Stimulated activated memory B cell treated with anti-CD40 and anti-IgM and Interleukin-4, amounts not matched to agents 10 μg/mL and 1 μg/mL and 100 μg/mL, for 72 hours (primary cell): Measurements from ENCODE around the gene SLC2A1.
A peak's percentile ranks its signal among the peaks of the same experiment; 100 is the strongest.
"Not testable (repeated sequence)": the region's sequence is repeated elsewhere in the genome, so short reads cannot be mapped to it uniquely, and the experiment has no call there.

Source experiments
- ATAC-seq: fragments of 150-1000 bp; cut with Tn5 transposase; 2 replicates; pipeline ENCODE4 v1.10.0; 2021
- H3K27ac Mint-ChIP-seq: one replicate; pipeline ENCODE4 v1.8.0; 2022; ENCODE audit warnings: mild to moderate bottlenecking, mixed read lengths
- H3K27me3 Mint-ChIP-seq: one replicate; pipeline ENCODE4 v1.8.0; 2022; ENCODE audit warnings: mixed read lengths
- H3K36me3 Mint-ChIP-seq: one replicate; pipeline ENCODE4 v1.8.0; 2022; ENCODE audit warnings: mixed read lengths
- H3K4me1 Mint-ChIP-seq: one replicate; pipeline ENCODE4 v1.8.0; 2022; ENCODE audit warnings: mixed read lengths
- H3K4me3 Mint-ChIP-seq: one replicate; pipeline ENCODE4 v1.8.0; 2022; ENCODE audit warnings: mild to moderate bottlenecking, moderate library complexity, mixed read lengths
- H3K9me3 Mint-ChIP-seq: one replicate; pipeline ENCODE4 v1.8.0; 2022; ENCODE audit warnings: mixed read lengths

The SLC2A1 gene

GRCh38 chr1:42923367-42924081 is 35.1 kb downstream of the SLC2A1 start:
- H3K4me3 Mint-ChIP-seq, result peak overlapping the region; percentile 85
- no peak for ATAC-seq

DNA sequence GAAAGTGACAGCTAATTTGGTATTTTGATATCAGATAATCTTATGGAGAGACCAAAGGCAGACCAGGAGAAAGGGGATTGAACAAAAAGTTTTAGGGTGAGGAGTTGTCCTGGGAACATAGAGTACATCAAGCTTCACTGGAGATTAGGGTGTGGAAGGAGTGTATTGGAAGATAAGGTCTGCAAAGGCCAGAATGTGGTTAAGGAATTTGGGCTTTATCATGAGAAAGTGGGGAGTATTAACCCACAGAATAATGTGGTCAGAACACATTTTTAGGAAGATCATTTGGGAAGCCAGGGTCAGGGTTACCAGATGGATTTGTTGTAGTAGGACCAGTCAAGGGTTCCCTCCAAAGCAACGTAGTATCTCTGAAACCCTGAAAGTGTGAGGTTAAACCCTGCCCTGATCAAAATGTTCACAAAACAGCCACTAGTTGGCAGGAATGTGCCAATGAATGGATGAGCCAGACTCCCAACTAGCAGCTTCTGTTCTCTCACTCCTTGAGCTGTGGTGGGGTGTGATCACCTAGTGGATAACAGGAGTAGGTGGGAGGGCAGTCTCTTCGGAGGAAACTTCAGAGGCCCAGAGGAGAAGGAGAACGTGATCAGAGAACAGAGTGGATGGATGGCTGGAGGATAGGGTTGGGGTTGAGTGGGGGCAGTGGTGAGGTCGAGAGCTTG is 35.8 kb downstream of the SLC2A1 start:
- ATAC-seq, result peak; percentile 54
- Mint-ChIP-seq H3K4me3 (peak overlapping the region; percentile 68), H3K27me3 (no peaks in the 10 kb centered on the region), H3K36me3 (peaks cover 25% of the 10 kb centered on the region), H3K27ac (peak overlapping the region; percentile 82), H3K9me3 (no peaks in the 10 kb centered on the region), H3K4me1 (peaks cover 37% of the 10 kb centered on the region)

More at GRCh38 chr1:42923367-42924081, 35.1 kb downstream of the SLC2A1 start:
- Mint-ChIP-seq H3K27me3 (no peaks in the 10 kb centered on the region), H3K36me3 (peaks cover 32% of the 10 kb centered on the region), H3K27ac (peak overlapping the region; percentile 82), H3K9me3 (no peaks in the 10 kb centered on the region), H3K4me1 (peaks cover 44% of the 10 kb centered on the region)

GRCh38 chr1:42921769-42922168 is 36.9 kb downstream of the SLC2A1 start:
- H3K27ac Mint-ChIP-seq, result no peak overlapping the region
- H3K4me3 Mint-ChIP-seq, result no peak overlapping the region
- H3K36me3 Mint-ChIP-seq, result peaks cover 15% of the 10 kb centered on the region
- no peaks in the 10 kb centered on the region for H3K9me3 Mint-ChIP-seq
- peaks cover 27% of the 10 kb centered on the region for H3K4me1 Mint-ChIP-seq
- ATAC-seq, result no peak
- no peaks in the 10 kb centered on the region for H3K27me3 Mint-ChIP-seq

DNA sequence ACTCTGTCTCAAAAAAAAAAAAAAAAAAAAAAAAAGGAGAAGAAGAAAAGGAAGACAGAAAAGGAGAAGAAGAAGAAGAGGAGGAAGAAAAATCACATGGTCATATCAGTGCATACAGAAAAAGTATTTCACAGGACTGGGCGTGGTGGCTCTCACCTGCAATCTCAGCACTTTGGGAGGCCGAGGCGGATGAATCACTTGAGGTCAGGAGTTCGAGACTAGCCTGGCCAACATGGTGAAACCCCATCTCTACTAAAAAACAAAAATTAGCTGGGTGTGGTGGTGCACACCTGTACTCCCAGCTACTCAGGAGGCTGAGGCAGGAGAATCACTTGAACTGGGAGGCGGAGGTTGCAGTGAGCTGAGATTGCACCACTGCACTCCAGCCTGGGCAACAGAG is 39.0 kb downstream of the SLC2A1 start:
- H3K9me3 Mint-ChIP-seq, H3K27ac Mint-ChIP-seq, H3K27me3 Mint-ChIP-seq, ATAC-seq, H3K4me3 Mint-ChIP-seq, H3K36me3 Mint-ChIP-seq: not testable (repeated sequence)
- H3K4me1 Mint-ChIP-seq, result peaks cover 13% of the 10 kb centered on the region

GRCh38 chr1:42917241-42917495 is 41.5 kb downstream of the SLC2A1 start:
- Mint-ChIP-seq H3K27ac (no peak overlapping the region), H3K36me3 (peaks cover 5% of the 10 kb centered on the region), H3K4me3 (no peak overlapping the region), H3K4me1 (peaks cover 10% of the 10 kb centered on the region), H3K27me3 (no peaks in the 10 kb centered on the region), H3K9me3 (peaks cover 7% of the 10 kb centered on the region)
- ATAC-seq, result no peak

DNA sequence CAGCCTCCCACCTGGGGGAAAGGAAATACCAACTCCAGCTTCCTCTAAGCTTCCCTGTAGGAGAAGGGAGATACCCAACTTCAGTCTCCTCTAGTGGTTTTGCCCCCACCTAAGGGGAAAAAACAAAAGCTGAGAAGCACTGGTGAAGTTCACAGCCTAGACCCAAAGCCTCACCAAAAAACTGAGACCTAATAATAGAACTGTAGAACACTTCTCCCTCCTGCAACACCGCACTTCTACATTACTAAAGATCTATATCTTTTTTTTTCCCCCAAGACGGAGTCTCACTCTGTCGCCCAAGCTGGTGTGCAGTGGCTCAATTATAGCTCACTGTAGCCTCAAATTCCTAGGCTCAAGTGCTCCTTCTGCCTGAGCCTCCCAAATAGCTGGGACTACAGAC is 43.2 kb downstream of the SLC2A1 start:
- Mint-ChIP-seq H3K27ac (no peak overlapping the region), H3K27me3 (no peaks in the 10 kb centered on the region), H3K9me3 (peaks cover 7% of the 10 kb centered on the region), H3K4me3 (no peak overlapping the region), H3K36me3 (peaks cover 5% of the 10 kb centered on the region), H3K4me1 (peaks cover 10% of the 10 kb centered on the region)
- no peak for ATAC-seq

DNA sequence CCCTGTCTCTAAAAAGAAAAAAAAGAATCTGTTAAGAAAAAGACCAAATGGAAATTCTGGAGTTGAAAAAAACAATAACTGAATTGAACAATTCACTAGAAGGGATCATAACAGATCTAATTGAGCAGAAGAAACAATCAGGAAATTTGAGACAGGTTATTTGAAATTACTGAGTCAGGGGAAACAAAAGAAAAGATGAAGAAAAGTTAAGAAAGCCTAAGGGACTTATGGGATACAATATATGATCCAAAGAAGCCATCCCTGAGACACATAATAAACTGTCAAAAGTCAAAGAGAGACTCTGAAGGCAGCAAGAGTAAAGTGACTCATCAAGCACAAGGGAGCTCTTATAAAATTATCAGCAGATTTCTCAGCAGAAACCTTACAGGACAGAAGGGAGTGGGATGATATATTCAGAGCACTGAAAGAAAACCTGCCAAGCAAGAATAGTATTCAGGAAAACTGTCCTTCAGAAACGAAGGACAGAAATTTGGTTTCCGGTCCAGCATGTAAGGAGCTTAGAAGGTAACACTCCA is 44.5 kb downstream of the SLC2A1 start:
- H3K27me3 Mint-ChIP-seq, result no peaks in the 10 kb centered on the region
- peaks cover 5% of the 10 kb centered on the region for H3K36me3 Mint-ChIP-seq
- no peak overlapping the region for H3K27ac Mint-ChIP-seq
- peaks cover 10% of the 10 kb centered on the region for H3K4me1 Mint-ChIP-seq
- peaks cover 7% of the 10 kb centered on the region for H3K9me3 Mint-ChIP-seq
- H3K4me3 Mint-ChIP-seq, result no peak overlapping the region
- no peak for ATAC-seq

DNA sequence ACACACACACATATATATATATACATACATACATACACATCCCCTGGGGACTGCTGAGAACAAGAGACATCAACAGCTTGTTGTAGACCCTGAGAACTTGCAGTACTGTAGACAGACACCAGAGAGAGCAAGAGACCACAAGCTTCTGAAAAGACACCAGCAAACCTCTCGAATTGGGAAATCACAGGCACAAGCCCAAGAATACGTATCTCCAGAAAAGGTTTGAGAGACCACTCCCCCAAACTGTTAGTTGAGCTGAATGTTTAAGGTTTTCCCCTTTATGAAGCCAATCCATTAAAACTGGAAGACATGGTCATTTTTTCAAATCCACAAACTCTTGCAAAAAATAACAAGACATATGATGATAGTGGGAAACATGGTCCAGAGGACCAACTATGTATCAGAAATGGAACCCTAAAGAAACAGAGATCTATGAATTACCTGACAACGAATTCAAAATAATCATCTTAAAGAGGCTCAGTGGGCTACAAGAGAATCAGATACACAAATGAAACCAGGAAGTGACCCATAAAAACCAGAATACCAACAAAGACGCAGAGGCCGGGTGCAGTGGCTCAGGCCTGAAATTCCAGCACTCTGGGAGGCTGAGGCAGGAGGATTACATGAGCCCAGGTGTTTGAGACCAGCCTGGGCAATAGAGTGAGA is 45.1 kb downstream of the SLC2A1 start:
- no peaks in the 10 kb centered on the region for H3K27me3 Mint-ChIP-seq
- no peak overlapping the region for H3K27ac Mint-ChIP-seq
- H3K9me3 Mint-ChIP-seq, result peaks cover 7% of the 10 kb centered on the region
- H3K36me3 Mint-ChIP-seq, result peaks cover 5% of the 10 kb centered on the region
- H3K4me3 Mint-ChIP-seq, result no peak overlapping the region
- peak; percentile 83 for ATAC-seq
- H3K4me1 Mint-ChIP-seq, result peaks cover 10% of the 10 kb centered on the region

GRCh38 chr1:42910985-42911384 is 47.7 kb downstream of the SLC2A1 start:
- Mint-ChIP-seq H3K4me1 (peaks cover 10% of the 10 kb centered on the region), H3K27ac (no peak overlapping the region), H3K36me3 (peaks cover 5% of the 10 kb centered on the region), H3K9me3 (peaks cover 5% of the 10 kb centered on the region), H3K27me3 (no peaks in the 10 kb centered on the region), H3K4me3 (no peak overlapping the region)
- no peak for ATAC-seq

DNA sequence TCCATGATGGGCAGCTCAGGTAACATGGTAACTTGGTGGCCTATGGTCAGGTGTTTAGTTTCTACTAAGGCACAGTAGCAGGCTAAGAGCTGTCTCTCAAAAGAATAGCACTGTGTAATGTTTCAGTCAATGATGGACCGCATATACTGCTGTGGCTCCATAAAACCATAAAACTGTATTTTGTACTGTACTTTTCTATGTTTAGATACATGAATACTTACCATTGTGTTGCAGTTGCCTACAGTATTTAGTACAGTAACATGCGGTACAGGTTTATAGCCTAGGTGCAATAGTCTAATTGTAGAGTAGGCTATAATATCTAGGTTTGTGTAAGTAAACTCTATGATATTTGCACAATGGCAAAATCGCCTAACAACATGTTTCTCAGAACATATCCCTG is 50.6 kb downstream of the SLC2A1 start:
- Mint-ChIP-seq H3K9me3 (no peaks in the 10 kb centered on the region), H3K4me3 (no peak overlapping the region), H3K27me3 (peaks cover 4% of the 10 kb centered on the region), H3K36me3 (no peaks in the 10 kb centered on the region), H3K27ac (no peak overlapping the region), H3K4me1 (no peaks in the 10 kb centered on the region)
- no peak for ATAC-seq

- Mint-ChIP-seq H3K9me3 (peaks cover 3% of the 10 kb centered on the region), H3K36me3 (no peaks in the 10 kb centered on the region), H3K4me1 (no peaks in the 10 kb centered on the region), H3K4me3 (no peak overlapping the region), H3K27ac (no peak overlapping the region), H3K27me3 (peaks cover 31% of the 10 kb centered on the region)
- no peak for ATAC-seq
Measured at GRCh38 chr1:42904434-42904833, 54.2 kb downstream of the SLC2A1 start.

GRCh38 chr1:42899960-42900359 is 58.7 kb downstream of the SLC2A1 start:
- Mint-ChIP-seq H3K9me3 (peaks cover 24% of the 10 kb centered on the region), H3K27me3 (peaks cover 64% of the 10 kb centered on the region)
- not testable (repeated sequence) for H3K27ac Mint-ChIP-seq, H3K36me3 Mint-ChIP-seq, ATAC-seq, H3K4me3 Mint-ChIP-seq, H3K4me1 Mint-ChIP-seq

DNA sequence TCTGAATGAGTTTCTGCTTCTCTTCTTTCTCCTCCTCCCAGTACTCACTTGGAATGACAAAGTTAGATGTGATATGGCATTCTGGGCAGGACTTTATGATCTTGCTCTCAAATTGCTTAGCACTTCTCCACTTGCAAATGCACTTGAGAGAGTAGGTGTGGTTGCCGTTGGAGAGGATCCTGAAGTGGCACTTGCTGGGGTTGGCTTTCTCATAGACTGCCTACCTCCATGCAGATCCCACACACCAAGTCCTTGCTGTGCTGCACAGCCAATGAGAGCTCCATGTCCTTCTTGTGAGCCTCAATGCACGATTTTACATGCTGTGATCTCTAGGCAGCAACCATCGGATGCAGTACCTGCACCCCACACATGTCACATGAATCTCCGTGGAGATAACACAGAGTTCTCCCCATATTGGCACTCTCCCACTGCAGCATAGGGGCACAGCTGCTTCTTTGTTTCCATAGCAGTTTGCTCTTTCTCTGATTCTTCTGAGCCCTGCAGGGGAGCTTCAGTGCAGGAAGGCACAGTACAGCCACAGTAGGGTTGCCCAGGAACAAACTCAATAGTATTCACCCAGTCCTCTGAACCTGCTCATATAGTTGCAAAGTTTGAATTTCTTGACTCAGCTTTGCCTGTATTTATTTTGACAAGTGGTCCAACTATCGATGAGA is 67.1 kb downstream of the SLC2A1 start:
- H3K9me3 Mint-ChIP-seq, result peaks cover 11% of the 10 kb centered on the region
- no peaks in the 10 kb centered on the region for H3K36me3 Mint-ChIP-seq
- peaks cover 30% of the 10 kb centered on the region for H3K27me3 Mint-ChIP-seq
- no peak overlapping the region for H3K4me3 Mint-ChIP-seq
- ATAC-seq, result peak; percentile 24
- no peaks in the 10 kb centered on the region for H3K4me1 Mint-ChIP-seq
- no peak overlapping the region for H3K27ac Mint-ChIP-seq

DNA sequence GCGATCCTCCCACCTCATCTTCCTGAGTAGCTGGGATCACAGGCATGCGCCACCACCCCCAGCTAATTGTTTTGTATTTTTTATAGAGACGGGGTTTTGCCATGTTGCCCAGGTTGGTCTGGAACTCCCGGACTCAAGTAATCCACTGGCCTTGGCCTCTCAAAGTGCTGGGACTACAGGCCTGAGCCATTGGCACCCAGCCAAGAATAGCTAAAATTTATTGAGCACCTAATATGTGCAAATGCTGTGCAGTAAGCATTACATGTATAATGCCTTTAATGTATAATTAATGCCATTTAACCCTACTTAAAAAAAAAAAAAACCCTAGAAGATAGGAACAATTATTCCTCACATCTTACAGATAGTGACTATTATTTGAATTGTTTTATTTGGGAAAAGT is 69.4 kb downstream of the SLC2A1 start:
- no peak for ATAC-seq
- no peaks in the 10 kb centered on the region for H3K36me3 Mint-ChIP-seq
- H3K4me1 Mint-ChIP-seq, result no peaks in the 10 kb centered on the region
- no peak overlapping the region for H3K27ac Mint-ChIP-seq
- H3K4me3 Mint-ChIP-seq, result no peak overlapping the region
- H3K27me3 Mint-ChIP-seq, result peaks cover 42% of the 10 kb centered on the region
- H3K9me3 Mint-ChIP-seq, result no peaks in the 10 kb centered on the region

DNA sequence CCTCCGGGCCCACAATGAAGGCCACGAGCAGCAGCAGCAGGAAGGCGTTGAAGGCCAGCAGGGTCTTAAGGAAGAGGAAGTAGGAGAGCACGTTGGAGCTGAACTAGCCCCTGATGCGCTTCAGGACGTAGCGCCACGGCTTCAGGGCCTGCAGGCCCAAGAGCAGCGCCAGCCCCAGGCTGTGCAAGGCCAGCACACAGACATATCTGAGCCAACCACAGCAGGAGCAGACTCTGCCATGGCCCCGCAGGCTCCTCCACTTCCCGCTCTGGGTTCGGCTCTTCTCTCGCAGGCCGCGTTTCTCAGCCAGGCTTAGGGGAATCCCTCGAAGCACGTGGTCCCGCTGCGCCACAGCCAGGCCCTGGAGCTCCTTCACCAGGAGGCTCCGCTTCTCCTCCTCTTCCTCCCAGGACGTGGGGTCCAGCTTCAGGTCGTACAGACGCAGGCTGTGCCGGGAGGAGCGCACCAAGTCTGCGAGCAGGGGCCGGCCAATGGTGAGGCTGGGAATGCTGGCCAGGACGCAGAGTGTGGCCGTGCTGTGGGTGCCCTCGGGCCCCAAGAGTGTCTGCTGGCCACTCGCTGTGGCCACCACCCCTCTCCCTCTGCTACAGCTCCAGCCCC is 70.5 kb downstream of the SLC2A1 start:
- no peak for ATAC-seq
- Mint-ChIP-seq H3K27ac (no peak overlapping the region), H3K4me1 (no peaks in the 10 kb centered on the region), H3K36me3 (no peaks in the 10 kb centered on the region), H3K27me3 (peaks cover 44% of the 10 kb centered on the region), H3K9me3 (no peaks in the 10 kb centered on the region), H3K4me3 (no peak overlapping the region)
